GM18951 (cell line): ENCODE results near the gene OBP2A.

Experiments
- POLR2A ChIP-seq: IDR thresholded peaks from 4 replicates; pipeline ENCODE4 v1.6.1; 2011; ENCODE audit warnings: mild to moderate bottlenecking; ENCODE audit not compliant: insufficient read length, insufficient read depth; ENCODE audit errors: extremely low read depth
- in situ Hi-C: fragments of 300-500 bp; cut with MboI; formaldehyde crosslinking; loops from one replicate; pipeline ENCODE4 v1.12.0; 2022; ENCODE audit warnings: low sequenced_read_pairs, mixed read lengths, inconsistent platforms; ENCODE audit not compliant: unreplicated experiment

Gene OBP2A

GRCh38 chr9:135587658-135588057, 41.7 kb downstream of the OBP2A start:
- in situ Hi-C loops: no loop called here

DNA sequence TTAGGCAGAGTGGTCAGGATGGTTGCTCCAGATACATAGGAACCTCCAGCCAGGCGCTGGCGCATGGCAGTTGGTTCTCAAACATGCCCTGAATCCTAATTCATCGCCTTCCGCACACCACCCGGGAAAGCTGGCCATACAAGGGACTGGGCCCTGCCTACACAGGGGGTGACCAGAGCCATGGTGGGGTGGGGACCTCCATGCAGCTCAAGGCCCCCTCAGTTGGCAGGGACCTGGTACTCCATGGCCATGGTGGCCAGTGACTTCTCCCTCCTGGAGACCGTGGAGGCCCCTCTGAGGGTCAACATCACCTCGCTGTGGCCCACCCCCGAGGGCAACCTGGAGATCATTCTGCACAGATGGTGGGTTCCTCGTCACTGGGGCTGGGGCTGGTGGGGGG, 42.4 kb downstream of the OBP2A start:
- TF ChIP-seq POLR2A: no peak
- in situ Hi-C loops: no loop called here

More at GRCh38 chr9:135587658-135588057, 41.7 kb downstream of the OBP2A start:
- no peak for TF ChIP-seq POLR2A

- no peak for TF ChIP-seq POLR2A
- in situ Hi-C loops: no loop called here
These were observed 43.1 kb downstream of the OBP2A start for GRCh38 chr9:135588886-135589595.

- TF ChIP-seq POLR2A: no peak
- in situ Hi-C loops: no loop called here
These were observed 43.9 kb downstream of the OBP2A start for GRCh38 chr9:135589596-135590485.

DNA sequence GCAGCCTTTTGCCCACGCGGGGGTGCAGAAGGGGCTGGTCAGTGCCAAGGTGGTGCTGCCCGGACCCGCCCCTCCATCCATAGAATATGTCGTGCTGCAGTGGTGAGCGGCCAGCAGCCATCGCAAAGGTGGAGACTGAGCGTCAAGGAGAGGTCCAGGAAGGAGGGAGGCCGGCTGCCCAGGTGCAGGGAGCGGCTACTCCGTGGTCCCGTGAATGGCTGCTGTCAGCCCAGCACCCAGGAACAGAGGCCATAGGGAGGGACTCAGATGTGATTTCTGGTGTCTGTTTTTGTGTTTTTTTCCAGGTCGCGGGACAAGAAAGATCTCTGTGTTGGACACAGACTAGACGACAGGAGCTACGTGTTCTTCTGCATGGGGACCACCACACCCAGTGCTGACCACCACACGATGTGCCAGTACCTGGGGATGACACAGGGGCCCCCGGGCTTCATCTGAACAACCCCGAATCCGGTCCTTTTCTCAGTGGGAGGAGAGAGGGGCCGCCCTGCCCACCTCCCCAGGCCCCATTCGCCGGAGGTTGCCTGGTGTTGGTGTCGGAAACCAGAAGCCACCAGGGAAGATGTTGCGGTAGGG, 44.7 kb downstream of the OBP2A start:
- in situ Hi-C loops: no loop called here
- no peak for TF ChIP-seq POLR2A

DNA sequence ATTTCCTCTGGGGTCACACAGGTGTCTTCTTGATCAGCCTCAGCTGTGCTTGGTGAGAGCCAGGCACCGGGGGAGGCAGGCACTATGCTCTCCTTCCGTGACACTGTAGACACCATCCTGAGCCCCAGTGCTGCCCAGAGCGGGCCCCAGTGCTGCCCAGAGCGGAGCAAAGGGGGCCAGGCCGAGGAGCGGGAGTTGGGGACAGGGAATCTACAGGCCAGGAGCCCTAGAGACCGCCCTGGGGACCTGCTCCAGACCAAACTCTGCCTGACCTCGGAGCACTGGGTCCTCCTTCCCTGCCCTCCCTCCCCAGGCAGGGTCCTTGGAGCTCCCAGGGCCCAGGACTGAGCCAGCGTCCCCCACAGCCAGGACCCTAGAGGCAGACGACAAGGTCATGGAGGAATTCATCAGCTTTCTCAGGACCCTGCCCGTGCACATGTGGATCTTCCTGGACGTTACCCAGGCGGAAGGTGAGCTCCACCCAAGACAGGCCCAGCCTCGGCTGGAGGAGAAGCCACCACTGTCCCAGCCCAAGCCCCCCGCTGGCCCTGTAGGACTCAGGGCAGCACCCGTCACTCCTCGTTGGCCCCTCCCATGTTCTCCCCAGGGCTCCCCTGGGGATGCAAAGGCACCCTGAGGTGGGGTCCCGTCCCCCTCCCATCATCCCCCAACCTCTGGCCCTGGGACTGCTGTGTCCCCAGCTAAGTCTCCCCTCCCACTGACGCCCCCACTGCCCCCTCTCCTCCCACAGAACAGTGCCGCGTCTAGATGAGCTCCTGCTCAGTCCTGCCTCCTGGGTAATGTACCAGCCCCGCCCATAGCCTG, 45.8 kb downstream of the OBP2A start:
- in situ Hi-C loops: no loop called here
- TF ChIP-seq POLR2A: no peak

GRCh38 chr9:135592331-135592590, 46.3 kb downstream of the OBP2A start:
- in situ Hi-C loops: no loop called here
- no peak for TF ChIP-seq POLR2A

DNA sequence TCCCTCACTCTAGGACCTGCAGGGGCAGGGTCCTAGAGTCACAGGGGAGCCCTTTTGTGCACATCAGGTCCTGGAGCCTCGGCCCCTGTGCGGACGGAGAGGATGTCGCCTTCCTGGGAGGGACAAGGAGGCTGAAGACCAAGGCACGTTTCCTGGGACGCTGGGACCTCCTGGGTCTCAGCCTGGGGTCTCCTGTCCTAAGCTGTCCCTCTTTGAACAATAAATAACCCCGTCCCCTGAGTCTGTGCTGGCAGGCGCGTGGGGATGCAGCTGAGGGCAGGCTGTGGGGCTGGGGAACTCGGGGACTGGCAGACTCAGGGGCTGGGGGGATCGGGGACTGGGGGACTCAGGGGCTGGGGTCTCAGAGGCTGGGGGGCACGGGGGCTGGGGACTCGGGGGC, 46.7 kb downstream of the OBP2A start:
- TF ChIP-seq POLR2A: no peak
- in situ Hi-C loops: no loop called here

DNA sequence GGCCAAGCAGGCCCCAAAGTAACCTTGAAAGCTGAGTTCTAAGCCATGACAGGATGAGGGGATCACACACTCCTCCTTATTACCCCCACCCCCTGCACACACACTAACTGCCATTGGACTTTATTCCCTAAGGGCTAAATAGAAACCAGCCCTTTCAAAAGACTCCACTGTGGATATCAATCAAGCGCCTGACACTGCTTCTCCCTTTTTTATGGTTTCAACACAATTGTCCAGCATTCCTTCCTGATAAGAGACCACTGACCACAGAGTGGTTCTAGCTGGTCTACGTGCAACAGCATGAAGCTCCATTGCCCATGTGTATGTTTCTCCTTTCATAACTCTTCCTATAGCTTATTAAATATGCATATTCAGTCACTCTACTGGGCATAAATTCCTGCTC, 50.3 kb downstream of the OBP2A start:
- in situ Hi-C loops: no loop called here
- no peak for TF ChIP-seq POLR2A
